ENCODE results near the gene SPATA25.
"Not testable (repeated sequence)": the region's sequence is repeated elsewhere in the genome, so short reads cannot be mapped to it uniquely, and the experiment has no call there.

Gene SPATA25, protein sequence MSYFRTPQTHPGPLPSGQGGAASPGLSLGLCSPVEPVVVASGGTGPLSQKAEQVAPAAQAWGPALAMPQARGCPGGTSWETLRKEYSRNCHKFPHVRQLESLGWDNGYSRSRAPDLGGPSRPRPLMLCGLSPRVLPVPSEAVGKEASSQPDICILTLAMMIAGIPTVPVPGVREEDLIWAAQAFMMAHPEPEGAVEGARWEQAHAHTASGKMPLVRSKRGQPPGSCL

DNA sequence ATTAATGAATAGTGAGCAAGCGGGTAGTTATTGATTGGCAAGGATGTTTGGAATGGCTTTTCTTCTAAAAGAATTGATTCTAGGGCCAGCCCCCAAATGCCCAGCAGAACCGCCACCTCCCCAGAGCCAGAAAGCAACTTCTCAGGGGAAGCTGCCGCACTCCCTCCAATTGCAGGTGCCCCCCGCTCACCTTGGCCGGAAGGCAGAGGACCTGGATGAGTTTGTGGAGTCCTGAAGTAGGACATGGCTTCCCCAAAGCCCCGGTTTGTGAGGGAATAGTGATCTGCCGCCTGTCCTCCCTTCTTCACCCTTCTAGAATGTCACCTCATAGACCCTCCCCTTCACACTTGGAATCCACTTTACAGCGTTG, at the start of gene SPATA25:
SPATA25 (minus strand) TSS at position 277 of the 370 bp plus-strand sequence; CDS start at position 245, 32 bp downstream.
- no peak for DNase-seq

DNA sequence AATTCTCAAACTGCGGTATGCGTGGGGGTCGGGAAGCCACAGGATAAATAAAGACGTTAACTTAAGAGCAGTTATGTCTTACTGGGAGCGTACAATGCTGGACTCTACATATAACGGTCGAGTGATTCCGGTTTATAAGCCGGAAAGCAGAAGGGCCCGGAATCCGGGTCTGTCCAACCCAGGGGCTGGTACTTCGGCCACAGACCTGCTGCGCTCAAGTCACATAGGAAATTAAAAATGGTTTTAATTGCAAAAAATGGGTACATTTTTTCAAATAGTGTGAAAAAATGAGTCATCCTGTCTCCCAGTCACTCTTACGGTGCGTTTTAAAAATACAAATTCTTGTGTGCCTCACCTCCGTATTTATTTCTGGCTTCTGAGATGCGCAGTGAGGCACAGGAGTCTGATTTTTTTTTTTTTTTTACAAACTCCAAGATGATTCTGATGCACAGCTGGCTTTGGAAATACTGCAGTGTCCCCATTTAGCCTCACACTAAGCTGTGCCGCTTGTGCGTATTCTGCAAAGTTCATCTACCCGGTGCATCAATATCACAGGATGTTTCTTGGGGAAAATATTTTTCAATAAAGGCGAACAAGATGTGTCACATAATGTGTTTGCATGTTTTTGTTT, 48.1 kb upstream of the SPATA25 start:
- no peak for DNase-seq

DNA sequence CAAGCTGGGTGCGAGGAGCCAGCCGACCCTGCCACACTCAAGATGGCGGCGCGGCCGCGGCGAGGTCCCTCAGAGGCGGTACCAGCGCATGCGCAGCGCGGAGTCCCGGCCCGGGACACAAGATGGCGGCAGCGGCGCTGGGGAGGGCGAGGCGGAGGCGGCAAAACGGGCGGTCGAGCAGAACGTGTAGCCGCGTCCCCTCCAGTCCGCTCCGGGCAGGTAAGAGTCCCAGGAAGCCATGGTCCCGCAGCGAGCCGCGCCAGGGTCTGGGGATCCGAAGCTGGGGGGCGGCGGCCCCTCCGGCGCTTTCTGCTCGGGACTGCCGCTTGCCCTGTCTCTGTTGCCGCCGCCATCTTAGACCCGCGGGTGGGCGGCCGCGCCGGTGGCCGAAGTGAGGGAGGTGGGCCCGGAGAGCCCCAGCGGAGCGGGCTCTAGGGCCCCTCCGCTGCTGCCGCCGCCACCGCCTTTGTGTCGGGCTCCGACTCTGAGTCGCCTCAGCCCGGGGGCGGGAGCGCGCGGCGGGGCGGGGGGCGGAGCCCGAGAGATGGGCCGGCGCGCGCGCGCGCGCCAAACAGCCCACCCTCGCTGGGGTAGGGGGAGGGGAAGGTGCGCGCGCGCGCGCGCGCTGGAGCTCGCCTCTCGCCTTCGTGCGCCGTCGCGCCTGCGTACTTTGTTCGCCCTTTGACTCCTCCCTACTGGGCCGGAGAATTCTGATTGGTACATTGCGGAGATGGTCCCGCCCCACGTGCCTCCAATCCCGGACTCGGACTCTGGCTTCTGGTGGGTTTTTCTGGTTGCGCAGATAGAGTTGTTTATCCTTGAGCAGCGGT, 47.4 kb upstream of the SPATA25 start, which contains the start of gene PCIF1:
PCIF1 (plus strand) TSS at position 98 of the 830 bp plus-strand sequence. CDS start 4,317 bp downstream, outside the sequence.
- DNase-seq = peak; percentile 90

DNA sequence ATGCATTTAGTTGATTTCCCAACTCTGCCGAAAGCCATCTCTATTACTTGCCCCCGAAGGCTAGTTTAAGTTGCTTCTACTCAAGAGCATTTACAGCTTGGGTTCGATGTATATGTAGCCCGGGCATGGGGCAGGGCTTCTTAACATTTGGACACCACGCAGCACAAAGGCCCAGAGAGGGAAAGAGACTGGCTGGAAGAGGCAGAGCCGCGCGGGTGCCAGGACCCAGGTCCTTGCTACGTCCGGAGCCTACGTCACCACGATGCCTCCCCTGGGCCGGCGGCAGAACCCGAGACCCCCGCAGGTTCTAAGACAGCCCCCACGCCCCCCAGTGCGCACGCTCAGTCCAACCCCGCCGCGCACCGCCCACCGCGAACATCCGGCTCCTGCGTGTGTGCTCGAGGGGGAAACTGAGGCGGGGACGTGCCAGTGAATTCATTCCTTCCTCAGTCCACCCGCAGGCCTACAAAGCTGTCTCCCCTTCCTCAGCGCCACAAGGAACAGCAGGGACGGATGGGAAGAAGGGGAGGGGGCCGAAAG, 46.7 kb upstream of the SPATA25 start:
- DNase-seq = peak; percentile 70

DNA sequence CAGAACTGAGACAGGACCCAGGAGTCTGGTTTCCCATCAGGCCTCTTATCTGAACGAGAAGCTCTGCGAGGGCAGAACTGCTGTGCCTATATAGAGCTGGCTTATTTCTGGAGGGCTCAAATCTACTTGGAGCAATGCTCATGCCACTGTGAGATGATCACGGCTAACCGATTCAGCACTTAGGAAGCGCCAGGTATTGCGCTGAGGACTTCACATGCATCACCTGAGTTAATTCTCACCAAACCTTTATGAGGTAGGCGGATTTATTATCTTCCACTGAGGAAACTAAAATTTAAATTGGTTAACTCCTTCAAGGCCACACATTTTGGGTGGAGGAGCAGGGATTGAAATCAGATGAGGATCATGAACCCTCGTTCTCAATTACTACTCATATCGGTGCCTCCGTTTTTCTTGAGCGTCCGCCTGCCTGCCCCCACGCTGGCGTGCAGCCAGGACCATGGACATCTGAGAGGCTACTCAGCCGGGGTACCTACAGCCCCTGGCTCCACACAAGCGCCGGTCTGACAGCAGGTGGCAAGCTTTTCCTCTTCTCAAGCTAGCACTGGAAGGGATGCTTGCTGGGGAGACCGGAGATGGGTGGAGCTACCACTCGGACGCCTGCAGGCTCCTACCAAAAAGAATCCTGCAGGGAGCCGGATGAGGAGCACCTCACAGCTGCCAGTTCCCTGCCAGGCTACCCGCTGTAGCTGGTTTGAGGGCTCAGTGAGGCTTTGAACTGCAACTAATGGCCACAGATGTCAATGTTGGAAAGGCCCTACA, 46.0 kb upstream of the SPATA25 start:
- peak; percentile 53 for DNase-seq

DNA sequence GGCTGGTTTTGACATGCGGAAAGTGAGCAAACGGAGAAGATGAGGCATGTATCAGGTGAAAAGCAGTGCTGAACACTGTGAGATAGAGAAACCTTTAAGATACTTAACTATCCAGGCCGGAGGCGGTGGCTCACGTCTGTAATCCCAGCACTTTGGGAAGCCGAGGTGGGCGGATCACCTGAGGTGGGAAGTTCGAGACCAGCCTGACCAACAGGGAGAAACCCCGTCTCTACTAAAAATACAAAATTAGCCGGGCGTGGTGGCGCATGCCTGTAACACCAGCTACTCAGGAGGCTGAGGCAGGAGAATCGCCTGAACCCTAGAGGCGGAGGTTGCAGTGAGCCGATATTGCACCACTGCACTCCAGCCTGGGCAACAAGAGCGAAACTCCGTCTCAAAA, 44.3 kb upstream of the SPATA25 start:
- DNase-seq = not testable (repeated sequence)

DNA sequence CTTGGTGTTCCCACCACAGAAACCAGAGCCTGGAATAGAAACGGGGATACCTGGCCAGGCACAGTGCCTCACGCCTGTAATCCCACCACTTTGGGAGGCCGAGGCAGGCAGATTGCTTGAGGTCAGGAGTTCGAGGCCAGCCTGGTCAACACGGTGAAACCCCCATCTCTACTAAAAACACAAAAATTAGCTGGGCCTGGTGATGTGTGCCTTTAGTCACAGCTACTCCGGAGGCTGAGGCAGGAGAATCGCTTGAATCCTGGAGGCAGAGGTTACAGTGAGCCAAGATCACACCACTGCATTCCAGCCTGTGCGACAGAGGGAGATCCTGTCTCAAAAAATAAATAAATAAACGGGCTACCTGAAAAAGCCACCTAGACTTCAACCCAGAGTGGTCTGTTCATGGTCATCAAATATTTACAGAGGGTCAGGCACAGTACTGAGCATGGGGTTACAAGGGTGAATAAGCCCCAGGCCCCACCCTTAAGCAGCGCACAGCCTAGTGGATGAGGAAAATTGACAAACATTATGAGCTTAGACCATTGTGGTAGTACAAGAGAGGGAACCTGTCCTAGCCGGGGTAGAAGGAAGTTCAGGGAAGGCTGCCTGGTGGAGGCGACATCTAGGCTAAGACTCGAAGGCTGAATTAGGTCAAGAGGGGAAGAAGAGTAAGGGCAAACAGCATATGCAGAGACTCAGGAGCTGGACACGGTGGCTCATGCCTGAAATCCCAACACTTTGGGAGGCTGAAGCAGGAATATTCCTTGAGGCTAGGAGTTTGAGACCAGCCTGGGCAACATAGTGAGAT, 39.9 kb upstream of the SPATA25 start:
- no peak for DNase-seq

DNA sequence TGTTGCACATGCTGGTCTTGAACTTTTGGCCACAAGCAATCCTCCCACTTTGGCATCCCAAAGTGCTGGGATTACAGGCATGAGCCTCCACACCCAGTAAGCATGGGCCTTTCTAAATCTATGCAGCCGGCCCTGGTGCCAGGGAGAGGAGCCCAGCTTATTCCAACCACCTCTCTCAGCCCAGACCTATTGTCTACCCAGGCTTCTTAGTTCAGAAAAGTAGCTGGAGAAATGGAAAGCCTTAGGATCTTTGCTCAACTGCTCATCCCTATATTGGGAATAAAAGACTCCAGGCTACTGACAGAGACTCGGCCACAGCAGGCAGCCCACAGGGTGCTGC, 39.3 kb upstream of the SPATA25 start:
- DNase-seq = no peak

DNA sequence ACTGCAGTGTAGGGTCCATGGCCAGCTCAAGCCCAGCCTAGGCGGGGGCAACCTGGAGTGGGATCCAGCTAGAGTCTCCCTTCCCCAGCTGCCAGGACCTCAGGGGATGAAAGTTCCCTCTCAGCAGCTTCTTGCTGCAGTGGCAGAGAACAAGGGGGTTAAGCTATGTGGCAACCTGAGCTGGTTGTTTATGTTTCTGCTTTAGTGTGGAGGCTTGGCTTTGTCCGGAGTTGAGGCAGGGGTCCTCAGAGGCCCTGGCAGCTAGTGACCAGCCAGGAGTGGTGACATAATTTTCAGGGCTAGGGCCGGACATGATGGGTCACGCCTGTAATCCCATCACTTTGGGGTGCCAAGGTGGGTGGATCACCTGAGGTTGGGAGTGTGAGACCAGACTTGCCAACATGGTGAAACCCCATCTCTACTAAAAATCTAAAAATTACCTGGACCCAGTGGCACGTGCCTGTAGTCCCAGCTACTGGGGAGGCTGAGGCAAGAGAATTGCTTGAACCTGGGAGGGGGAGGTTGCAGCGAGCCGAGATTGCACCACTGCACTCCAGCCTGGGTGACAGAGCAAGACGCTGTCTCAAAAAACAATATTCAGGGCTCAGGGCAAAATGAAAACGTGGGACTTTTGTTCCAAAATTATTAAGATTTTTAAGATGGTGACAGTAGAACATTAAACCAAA, 38.5 kb upstream of the SPATA25 start:
- no peak for DNase-seq

DNA sequence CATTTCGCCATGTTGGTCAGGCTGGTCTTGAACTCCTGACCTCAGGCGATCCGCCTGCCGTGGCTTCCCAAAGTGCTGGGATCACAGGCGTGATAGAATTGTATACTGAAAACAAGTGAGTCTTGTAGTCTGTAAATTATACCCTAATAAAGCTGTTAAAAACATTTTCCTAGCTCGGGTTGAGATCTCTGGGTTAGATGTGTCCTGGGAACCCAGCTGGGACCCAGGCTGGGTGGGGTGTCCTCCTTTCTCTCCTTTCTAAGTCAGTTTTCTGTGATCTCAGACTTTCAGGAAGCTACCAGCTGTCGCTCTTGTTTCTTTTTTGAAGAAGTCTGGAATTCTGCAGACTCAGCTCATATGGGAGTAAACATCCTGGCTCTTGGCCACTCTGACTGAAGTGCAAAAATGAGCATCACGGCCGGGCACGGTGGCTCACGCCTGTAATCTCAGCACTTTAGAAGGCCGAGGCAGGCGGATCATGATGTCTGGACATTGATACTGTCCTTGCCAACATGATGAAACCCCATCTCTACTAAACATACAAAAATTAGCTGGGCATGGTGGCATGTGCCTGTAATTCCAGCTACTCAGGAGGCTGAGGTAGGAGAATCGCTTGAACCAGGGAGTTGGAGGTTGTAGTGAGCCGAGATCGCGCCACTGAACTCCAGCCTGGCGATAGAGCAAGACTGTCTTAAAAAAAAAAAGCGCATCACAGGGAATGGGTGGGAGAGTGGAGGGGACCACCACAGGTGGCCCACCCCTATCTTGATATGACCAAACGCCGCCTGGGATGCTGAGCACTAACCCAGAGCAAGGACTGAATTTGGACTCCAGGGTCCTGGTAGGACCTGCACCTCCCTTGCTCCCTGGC, 37.2 kb upstream of the SPATA25 start:
- DNase-seq = no peak

DNA sequence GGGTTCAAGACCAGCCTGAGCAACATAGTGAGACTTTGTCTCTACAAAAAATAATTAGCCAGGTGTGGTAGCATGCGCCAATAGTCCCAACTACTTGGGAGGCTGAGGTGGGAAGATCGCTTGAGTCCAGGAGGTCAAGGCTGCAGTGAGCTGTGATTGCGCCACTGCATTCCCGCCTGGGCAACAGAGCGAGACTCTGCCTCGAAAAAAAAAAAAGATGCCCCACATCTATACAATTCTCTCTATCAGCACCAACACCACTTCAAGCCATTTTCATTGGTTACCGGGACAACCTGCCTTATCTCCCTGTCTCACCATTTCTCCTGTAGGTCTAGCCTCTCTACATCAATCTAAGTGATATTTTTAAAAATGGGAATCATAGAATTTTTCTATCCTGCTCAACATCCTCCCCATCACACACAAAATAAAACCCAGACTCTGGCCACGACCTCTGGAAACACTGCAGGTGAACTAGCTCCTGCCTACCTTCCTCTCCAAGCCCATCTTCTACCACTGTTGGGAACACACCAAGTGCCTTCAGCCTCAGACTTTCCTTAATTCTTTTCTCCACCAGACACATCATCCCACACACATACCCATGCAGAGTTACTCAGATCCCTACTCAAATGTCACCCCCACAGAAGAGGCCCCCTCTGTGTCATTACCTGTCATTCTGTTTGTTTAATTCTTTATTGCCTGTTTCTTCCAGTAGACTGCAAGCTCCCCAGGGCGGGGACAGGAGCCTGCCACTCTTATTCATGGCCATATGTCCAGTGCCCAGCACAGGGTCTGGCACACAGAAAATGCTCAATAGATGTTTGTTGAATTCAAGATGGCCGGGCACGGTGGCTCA, 34.1 kb upstream of the SPATA25 start:
- DNase-seq = no peak

DNA sequence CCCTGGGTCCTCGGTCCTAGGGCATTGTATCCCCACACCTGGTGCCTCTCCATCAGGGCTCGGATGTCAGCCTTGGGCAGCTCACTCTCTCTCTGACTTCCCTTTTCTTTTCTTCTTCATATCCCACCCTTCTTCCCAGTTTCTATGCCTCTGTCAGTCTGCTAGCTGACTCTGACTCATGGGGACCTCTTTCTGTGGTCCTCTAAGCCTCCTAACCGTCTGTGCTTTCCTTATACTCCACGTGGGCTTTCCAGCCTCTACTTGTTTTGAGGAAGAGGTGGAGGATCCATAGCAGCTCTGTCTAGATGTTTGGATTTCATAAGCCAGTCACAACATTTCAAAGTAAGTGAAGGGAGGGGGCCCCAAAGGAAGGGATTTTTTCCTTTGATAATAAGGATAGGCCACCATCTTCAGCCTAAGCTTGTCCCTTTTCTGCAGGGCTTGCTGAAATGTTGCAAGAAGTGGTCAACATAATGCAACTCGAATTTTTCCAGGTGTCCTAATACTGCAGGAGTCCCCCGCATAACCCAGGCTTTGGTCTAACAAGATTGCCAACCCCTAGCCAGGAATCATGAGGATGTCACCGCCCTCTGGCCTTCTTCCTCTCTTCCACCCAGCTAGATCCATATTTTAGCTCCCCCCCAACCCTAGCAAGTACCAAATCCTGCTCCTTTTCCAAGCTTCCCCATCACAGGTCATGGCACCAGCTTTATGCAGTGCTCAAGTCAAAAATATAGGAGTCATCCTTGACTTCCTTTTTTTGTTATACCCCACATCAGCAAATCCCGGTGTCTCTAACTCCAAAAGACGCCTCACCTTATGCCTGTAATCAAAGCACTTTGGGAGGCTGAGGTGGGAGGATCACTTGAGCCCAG, 33.3 kb upstream of the SPATA25 start:
- DNase-seq = no peak

DNA sequence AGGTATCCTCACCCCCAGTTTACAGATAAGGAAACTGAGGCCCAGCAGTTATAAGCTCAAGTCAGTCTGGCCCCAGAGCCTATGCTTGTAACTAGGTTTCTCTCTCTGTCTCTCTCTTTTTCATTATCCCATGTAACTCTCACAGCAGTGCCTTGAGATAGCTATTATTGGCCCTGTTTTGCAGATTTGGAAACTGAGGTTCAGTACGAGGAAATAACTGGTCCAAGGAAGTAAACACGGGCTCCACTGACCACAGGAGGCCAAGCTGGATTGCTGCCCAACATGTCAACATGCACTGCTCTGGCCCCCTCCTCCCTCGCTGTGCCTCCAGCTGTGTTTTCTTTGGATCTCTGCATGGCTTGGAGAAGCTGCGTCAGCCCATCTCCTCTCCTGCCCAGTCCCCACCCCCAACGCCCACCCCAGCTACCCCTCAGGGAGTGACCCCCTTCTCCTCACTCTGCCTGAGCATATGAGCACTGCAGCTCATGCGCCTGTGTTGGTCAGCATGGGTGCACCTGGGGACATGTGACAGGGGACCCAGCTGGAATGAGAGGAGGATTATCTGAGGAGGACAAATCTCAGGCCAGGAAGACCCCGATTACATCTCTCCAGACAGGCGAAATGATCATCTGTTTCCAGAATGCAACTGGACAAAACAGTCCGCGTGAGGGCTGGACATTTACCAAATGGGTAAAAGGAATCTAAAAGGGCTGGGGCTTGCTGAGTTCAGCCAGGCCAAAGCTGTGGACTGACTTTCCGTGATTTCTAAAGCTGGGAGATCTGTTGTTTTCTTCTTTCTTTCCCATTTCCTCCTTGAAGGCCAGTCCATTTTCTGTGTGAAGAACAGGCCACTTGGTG, 32.3 kb upstream of the SPATA25 start:
- DNase-seq = no peak

DNA sequence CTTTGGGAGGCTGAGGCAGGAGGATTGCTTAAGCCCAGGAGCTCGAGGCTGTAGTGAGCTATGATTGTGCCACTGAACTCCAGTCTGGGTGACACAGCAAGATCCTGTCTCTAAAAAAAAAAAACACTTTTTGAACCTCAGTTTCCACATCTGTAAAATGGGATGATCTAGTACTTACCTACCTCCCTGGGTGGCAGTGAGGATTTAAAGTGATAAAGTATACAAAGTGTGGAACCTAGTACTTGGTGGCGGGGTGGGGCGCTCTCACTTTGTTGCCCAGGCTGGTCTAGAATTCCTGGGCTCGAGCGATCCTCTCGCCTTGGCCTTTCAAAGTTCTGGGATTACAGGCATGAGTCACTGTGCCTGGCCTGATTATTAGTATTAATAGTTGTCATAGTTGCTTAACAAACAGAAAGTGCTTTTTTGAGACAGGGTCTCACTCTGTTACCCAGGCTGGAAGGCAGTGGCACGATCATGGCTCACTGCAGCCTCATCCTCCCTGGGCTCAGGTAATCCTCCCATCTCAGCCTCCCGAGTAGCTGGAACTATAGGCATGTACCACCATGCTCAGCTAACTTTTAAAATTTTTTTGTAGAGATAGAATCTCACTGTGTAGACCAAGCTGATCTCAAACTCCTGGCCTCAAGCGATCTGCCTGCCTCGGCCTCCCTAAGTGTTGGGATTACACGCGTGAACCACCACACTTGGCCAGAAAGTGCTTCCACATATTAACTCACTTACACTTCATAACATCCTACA, 31.5 kb upstream of the SPATA25 start:
- DNase-seq = no peak

DNA sequence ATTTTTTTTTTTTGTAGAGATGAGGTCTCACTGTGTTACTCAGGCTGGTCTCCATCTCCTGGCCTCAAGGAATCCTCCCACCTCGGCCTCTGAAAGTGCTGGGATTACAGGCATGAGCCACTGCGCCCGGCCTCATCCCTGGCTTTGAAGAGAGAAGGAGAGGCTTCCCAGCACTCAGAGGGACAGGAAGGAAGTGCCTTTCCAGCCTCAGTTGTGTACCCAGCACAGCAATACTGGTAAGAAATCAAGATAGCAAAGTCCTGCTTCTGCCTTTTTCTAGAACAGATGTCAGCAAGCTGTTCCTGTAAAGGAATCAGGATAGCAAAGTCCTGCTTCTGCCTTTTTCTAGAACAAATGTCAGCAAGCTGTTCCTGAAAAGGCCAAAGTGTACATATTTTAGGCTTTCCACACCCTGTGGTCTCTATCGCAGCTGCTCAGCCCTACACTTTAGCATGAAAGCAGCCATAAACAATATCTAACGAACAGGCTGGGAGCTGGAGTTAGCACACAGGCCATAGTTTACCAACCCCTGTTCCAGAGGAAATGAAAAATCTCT, 30.8 kb upstream of the SPATA25 start:
- no peak for DNase-seq

DNA sequence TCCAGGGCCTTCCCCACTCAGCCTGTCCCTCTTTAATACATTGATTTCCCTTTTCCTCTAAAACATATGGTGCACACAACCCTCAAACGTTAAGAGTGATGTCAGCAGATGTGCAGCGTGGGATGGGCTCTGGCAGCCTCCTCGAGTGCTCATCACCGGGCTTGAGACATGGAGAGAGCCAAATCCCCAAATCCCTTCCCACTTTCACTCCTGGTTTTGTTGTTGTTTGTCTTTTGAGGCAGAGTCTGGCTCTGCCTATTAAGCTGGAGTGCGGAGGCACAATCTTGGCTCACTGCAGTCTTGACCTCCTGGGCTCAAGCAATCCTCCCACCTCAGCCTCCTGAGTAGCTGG, 30.3 kb upstream of the SPATA25 start:
- DNase-seq = no peak

Measured in NCI-H1694 (cell line).